Right lobe of liver (tissue), 4 donors: Measurements from ENCODE around the gene MCC.

ENCODE experiments used
- CTCF ChIP-seq, 4 donors: fragments of 200-600 bp in 3 of 4; fragments of 450-650 bp in 1 of 4; IDR thresholded peaks; one replicate each; pipeline versions ENCODE4 v1.5.1 to v1.8.0; 2016 to 2022; ENCODE audit warnings: antibody characterized with exemption in 4 of 4, mild to moderate bottlenecking in 2 of 4
- POLR2A ChIP-seq: fragments of 450-650 bp; IDR thresholded peaks from one replicate; pipeline ENCODE4 v1.6.1; 2017; ENCODE audit warnings: antibody characterized with exemption, mild to moderate bottlenecking
- donor health status: DM: no; HTN: no; CAD: no.
- donor health status: DM: no; HTN: no; CAD: no.
- donor health status: DM: no; HTN: yes; CAD: no.

- no peak for TF ChIP-seq POLR2A
- no peak for TF ChIP-seq CTCF (IDR thresholded peaks at IDR 0.05)
Measured at GRCh38 chr5:112973904-112974303, 514.3 kb downstream of the MCC start.
